GM12892 (cell line): Measurements from ENCODE around the gene PARS2.

Experiments
- POLR2A ChIP-seq: IDR thresholded peaks from 2 replicates; pipeline ENCODE4 v1.6.1; 2011; ENCODE audit warnings: low read depth, low read length, control low read depth
- POLR2AphosphoS5 ChIP-seq: IDR thresholded peaks from 2 replicates; pipeline ENCODE4 v1.6.1; 2011; ENCODE audit warnings: low read depth, low read length, control low read depth
- TAF1 ChIP-seq: IDR thresholded peaks from 2 replicates; pipeline ENCODE4 v1.6.1; 2011; ENCODE audit warnings: low read depth, mild to moderate bottlenecking, control low read depth, low read length, borderline replicate concordance

- TF ChIP-seq POLR2A: no peak
- TF ChIP-seq TAF1: no peak
- TF ChIP-seq POLR2AphosphoS5: no peak
These were observed 19.7 kb upstream of the PARS2 start for GRCh38 chr1:54784066-54784465.
